Ammon's horn (tissue), 1 donor: ENCODE results near the gene RNF2.

Experiments used
- DNase-seq: peaks from one replicate; pipeline ENCODE4 v3.0.0-alpha.2; 2016; ENCODE audit warnings: low spot score

RNF2 gene

DNA sequence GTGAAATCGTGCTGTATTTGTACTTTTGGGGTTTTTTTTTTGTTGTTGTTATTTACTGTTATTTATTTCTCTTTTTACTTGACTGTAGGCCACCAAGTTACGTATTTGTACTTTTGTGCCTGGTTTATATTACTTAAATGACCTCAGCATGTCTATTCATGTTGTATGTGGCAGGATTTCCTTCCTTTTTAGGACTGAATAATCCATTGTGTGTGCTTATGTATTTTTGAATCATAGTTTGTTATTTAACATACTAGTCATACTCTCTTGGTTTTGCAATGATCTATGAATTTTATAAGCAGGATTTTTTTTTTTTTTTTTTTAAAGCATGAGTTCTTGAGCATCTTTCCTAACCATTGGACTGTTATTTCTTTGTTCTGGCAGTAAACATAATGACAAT lies 51.2 kb downstream of the RNF2 start:
- no peak for DNase-seq

DNA sequence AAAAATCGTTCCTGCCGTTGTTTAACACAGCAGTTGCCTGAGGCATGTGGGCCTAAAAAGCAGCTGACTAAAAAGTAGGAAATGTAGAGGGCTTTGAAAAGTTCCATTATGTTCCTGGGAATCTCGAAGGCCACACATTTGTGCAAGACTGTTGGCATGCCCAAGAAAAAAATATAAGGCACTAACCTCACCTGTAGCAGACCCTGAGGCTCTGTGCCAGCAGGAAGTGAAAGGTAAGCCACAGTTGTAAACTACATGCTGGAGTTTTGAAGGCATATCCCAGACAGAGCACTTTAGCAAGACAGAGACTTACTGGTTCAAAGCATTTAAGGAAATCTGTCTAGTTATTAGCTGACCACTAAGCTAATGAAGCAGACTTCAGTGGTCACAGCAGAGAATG lies 58.7 kb downstream of the RNF2 start:
- DNase-seq: no peak

DNA sequence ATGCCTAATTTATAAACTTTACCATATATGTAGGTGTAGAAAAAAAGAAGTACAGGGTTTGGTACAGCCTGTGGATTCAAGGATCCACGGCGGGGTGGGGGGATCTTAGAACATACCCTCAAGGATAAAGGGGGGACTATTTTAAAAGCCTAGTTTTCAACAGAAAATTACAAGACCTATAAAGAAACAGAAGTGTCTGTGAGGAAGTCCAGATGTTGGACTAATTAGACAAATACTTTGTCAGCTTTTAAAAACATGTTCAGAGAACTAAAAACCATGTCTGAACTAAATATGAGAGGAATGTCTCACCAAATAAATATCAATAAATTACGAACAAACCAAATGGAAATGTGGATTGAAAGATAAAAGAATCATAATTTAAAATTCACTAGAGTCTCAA lies 59.8 kb downstream of the RNF2 start:
- DNase-seq: no peak

DNA sequence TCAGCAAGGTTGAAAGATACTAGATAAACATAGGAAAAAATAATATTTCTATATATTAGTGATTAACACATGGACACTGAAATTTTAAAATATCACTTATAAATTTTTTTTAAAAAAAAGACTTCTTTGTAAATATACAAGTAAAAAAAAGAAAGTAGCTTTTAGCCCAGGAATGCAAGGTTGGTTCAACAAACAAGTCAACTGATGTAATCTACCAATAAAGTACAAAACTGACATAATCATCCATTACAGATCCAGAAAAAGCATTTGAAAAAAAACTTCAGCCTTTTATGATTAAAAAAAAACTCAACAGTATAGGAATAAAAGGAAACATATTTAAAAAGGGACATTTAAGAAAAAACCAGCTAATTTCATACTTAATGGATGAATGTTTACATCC lies 63.0 kb downstream of the RNF2 start:
- no peak for DNase-seq

DNA sequence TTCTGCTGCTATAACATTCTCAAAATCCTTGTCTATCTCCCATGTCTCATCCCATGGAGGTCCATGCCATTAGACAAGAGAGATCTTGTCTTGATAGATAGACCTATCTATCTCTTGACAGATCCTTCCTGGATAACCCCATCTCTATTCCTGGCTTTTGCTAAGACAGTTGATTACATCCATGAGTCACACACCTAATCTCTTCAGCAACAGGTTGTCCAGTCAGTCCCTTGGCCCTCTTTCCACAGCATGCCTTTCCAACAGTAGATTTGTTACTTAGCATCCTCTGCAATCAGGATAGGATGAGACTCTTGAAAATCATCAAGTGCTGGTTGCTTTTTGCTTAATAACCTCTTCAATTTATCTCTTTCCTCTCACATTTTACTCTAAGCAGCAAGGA lies 64.8 kb downstream of the RNF2 start:
- DNase-seq: no peak

DNA sequence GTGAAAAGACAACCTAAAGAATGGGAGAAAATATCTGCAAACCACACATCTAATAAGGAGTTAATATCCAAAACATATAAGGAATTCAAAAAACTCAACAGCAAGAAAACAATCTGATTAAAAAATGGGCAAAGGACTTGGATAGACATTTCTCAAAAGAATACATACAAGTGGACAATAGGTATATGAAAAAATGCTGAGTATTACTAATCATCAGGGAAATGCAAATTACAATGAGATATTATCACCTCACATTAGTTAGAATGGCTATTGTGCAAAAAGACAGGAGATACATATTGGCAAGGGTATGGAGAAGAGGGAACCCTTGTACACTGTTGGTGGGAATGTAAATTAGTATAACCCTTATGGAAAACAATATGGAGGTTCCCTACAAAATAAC lies 66.5 kb downstream of the RNF2 start:
- no peak for DNase-seq

DNA sequence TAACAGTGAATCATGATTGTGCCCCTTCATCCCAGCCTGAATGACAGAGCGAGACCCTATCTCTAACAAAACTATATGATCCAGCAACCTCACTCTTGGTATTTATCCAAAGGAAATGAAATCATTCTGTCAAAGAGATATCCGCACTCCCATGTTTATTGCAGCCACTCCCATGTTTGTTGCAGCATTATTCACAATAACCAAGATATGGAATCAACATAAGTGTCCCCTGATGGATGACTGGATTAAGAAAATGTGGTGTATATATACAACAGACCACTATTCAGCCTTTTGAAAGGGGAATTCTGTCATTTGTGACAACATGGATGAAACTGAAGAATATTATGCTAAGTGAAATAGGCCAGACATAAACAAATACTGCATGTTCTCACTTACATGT lies 67.0 kb downstream of the RNF2 start:
- DNase-seq: no peak

DNA sequence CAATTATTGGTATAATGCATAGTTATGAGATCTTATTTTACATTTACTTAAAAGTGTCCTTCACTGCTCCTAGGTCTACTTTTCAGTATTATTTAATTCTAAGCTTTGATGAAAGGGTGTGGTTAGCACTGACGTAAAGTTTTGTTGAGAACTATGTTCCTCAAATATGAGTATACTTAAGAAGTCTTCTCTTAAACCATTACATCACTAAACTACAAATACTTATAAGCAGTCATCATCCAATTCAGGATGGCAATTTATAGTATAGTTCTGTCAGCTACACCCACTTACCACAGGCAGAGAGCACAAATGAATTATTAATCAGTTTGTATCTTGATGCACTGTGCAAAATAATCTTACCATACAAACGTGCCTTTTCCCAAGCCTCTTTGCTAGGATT lies 84.3 kb downstream of the RNF2 start:
- no peak for DNase-seq

DNA sequence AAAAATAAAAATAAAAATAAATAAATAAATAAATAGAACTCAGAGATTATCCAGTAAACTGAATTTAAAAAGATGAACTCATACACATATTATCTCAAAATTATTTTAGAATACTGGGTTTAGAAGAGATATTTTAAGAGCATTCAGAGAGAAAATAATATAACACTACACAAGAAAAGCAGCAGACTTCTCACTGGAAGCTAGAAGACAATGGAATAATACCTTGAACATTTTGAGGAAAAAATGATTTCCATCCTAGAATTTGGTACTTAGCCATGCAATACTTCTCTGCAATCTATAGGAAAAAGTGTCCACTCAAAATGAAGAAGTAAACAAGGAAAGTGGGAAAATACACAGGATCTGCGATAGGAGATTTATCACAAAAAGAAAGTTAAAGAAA lies 87.2 kb downstream of the RNF2 start:
- no peak for DNase-seq

DNA sequence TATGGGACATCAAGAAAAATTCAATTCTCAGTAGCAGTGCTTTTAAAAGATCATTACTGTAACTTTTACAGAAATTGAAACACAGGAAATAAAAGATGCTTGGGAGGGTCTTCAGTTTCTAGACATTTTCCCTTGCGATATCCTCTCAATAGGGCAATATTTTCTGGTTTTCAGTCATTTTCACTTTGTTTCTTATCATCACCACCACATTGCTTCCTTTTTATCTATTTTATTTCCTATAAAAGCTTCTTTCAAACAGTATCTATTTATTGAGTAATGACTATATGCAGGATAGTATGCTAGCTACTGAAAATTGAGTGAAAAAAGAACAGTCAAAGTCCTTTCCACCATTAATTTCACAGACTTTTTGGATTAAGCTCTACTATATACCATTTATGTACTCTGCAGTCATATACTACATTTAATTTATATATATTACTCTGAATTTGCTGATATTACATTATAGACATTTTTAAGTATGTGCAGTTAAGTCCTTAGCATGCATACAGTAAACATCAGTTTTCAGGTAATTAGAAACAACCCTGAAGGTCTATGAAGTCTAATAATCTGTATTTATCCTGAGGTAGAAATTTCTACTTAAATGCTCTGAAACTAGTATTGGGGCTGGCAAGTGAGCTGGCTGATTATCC lies 92.7 kb downstream of the RNF2 start:
- no peak for DNase-seq

DNA sequence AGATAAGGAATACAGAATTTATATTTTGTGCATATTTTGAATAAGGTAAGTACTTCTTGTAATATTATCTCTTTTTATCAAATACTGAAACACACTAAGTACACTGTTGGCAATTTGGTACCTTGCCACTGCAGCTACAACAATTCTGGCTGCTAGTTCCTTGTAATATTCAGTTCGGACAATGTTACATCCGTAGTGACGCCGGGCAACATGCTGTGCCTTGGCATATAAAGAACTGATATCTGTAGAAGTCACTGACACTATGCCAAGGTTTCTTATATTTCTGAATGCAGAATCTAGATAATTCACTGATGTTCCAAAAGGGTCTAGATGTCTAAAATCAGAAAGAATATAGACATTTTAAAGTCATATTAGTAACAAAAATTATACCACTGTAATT lies 93.9 kb downstream of the RNF2 start:
- no peak for DNase-seq

DNA sequence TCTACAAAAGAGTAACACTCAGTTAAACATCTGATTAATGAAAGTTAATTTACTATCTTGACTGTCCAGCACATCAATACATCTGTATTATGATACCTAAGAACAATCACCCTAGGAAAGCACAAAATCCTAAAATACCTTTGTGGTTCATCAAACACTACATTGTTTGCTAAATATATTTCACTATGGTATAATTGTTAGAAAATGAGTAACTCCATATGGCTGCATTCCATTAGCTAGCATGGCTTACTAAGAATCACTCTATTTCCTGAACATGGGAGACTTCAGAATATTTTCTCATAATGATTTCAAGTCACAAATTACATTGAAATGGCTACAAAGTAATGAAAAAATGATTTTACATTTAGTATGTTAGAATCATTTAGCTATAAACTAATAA lies 98.9 kb downstream of the RNF2 start:
- DNase-seq: no peak

DNA sequence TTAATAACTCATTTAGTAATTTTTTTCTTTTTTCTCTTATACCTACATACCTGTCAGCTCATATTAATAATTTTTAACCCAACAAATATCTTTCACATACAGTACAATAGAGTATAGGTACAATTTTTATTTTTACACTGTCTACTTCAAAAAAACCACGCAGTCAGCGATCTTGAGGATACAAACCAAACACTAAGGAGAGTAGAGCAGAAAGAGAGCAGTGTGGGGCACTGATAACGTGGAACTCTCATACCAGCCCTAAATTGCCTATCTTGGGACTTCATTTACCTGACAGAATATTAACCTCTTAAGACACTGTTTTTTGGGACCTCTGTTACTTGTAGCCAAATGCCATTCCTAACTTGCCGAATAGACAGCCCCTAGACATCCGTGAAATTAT lies 105.9 kb downstream of the RNF2 start:
- no peak for DNase-seq
